Heart left ventricle (tissue), 13 donors: ENCODE data around the gene P2RY8.

Experiments used
- CTCF ChIP-seq, 12 donors: fragments of 200-600 bp; sonication (generic) in 4 of 12; IDR thresholded peaks; one replicate each; pipeline versions ENCODE4 v1.5.0 to v1.8.0; 2018 to 2022; ENCODE audit warnings: antibody characterized with exemption in 12 of 12, mild to moderate bottlenecking in 5 of 12
- POLR2A ChIP-seq, 2 donors: fragments of 450-650 bp; IDR thresholded peaks; one replicate each; pipeline ENCODE4 v1.6.1; 2017; ENCODE audit warnings: antibody characterized with exemption in 2 of 2, mild to moderate bottlenecking in 2 of 2, moderate library complexity in 2 of 2
- donor health status: ischemic (EF 13 %, LVEDD 7.1; RV severe dilation, severe dysfunction).
- donor health status: DM: no; HTN: yes; CAD: no.
- donor health status: DM: no; HTN: no; CAD: no.
- donor health status: ischemic (EF 25% LVEDD 6.9; RV normal size, moderate dysfunction).
- donor health status: ischemic (EF 25% LVEDD 5.7; RV mildly dilated, moderate dysfunction).
- donor health status: ischemic (EF 35%, LVEDD 5.7; RV mildly dilated, moderate dysfunction).
- donor health status: nonischemic (EF 11% LVEDD 7.7; RV severe dilation, severe dysfunction).
- donor health status: DM: yes; HTN: yes; CAD: no.
- donor health status: PGD.
- donor health status: ischemic (EF 29% LVEDD 5.4; RV normal size, mild dysfunction).
- donor health status: nonischemic (EF 23%, LVEDD 6.1; RV moderate dilation, normal function).

GRCh38 chrX:1483843-1484637, 52.9 kb downstream of the P2RY8 start:
- no peak for TF ChIP-seq CTCF (IDR thresholded peaks at IDR 0.05)
- no peak for TF ChIP-seq POLR2A (IDR thresholded peaks at IDR 0.05)
